ENCODE data around the gene IGFBP5.

Gene IGFBP5

GRCh38 chr2:216653931-216654365, 41.4 kb downstream of the IGFBP5 start:
- Histone ChIP-seq H3K79me2 (ENCODE audit: control insufficient read depth, low read length) (no peaks in the 10 kb centered on the region), H3F3A (ENCODE audit: control insufficient read depth, insufficient read depth) (no peaks in the 10 kb centered on the region), H3K9me3 (ENCODE audit: control insufficient read depth, insufficient read depth, low read length) (no peaks in the 10 kb centered on the region), H3K4me3 (ENCODE audit: low read length) (no peak overlapping the region), H4K20me1 (ENCODE audit: control insufficient read depth, insufficient read depth, low read depth, low read length) (no peaks in the 10 kb centered on the region), H3K27me3 (ENCODE audit: control insufficient read depth, low read length) (peaks cover 9% of the 10 kb centered on the region; the same call in 1 of the 2 replicates), H3K9me2 (replicated peaks; ENCODE audit: control insufficient read depth, low read length) (no peaks in the 10 kb centered on the region), H3K27ac (ENCODE audit: low read depth, low read length) (no peak overlapping the region), H3K36me3 (ENCODE audit: control insufficient read depth, low read length) (no peaks in the 10 kb centered on the region), H3K4me2 (ENCODE audit: low read length) (no peak overlapping the region), H3K4me1 (ENCODE audit: control insufficient read depth, low read length) (no peaks in the 10 kb centered on the region)
- TF ChIP-seq CTCF (IDR thresholded peaks at IDR 0.05; ENCODE audit: low read depth, low read length, poor library complexity, severe bottlenecking), result no peak

GRCh38 chr2:216653093-216653799, 42.1 kb downstream of the IGFBP5 start:
- H3K79me2 ChIP-seq (ENCODE audit: control insufficient read depth, low read length), result no peaks in the 10 kb centered on the region
- no peak overlapping the region for H3K27ac ChIP-seq (ENCODE audit: low read depth, low read length)
- H3K9me2 ChIP-seq (replicated peaks; ENCODE audit: control insufficient read depth, low read length), result no peaks in the 10 kb centered on the region
- TF ChIP-seq CTCF (IDR thresholded peaks at IDR 0.05; ENCODE audit: low read depth, low read length, poor library complexity, severe bottlenecking), result no peak
- no peak overlapping the region for H3K4me2 ChIP-seq (ENCODE audit: low read length)
- H3K27me3 ChIP-seq (ENCODE audit: control insufficient read depth, low read length), result peaks cover 9% of the 10 kb centered on the region; the same call in 1 of the 2 replicates
- H3K9me3 ChIP-seq (ENCODE audit: control insufficient read depth, insufficient read depth, low read length), result no peaks in the 10 kb centered on the region
- no peaks in the 10 kb centered on the region for H3F3A ChIP-seq (ENCODE audit: control insufficient read depth, insufficient read depth)
- no peaks in the 10 kb centered on the region for H3K36me3 ChIP-seq (ENCODE audit: control insufficient read depth, low read length)
- H3K4me1 ChIP-seq (ENCODE audit: control insufficient read depth, low read length), result no peaks in the 10 kb centered on the region
- H3K4me3 ChIP-seq (ENCODE audit: low read length), result no peak overlapping the region
- no peaks in the 10 kb centered on the region for H4K20me1 ChIP-seq (ENCODE audit: control insufficient read depth, insufficient read depth, low read depth, low read length)

- H3K27me3 ChIP-seq (ENCODE audit: control insufficient read depth, low read length), result peaks cover 11% of the 10 kb centered on the region; the same call in 1 of the 2 replicates
- H3K4me3 ChIP-seq (ENCODE audit: low read length), result no peak overlapping the region
- no peak for TF ChIP-seq CTCF (IDR thresholded peaks at IDR 0.05; ENCODE audit: low read depth, low read length, poor library complexity, severe bottlenecking)
- no peak for TF ChIP-seq EZH2phosphoT487 (IDR thresholded peaks at IDR 0.05; ENCODE audit: borderline replicate concordance, low read length)
- no peaks in the 10 kb centered on the region for H3K79me2 ChIP-seq (ENCODE audit: control insufficient read depth, low read length)
- H3K36me3 ChIP-seq (ENCODE audit: control insufficient read depth, low read length), result no peaks in the 10 kb centered on the region
- H3K4me1 ChIP-seq (ENCODE audit: control insufficient read depth, low read length), result no peaks in the 10 kb centered on the region
- no peak overlapping the region for H3K27ac ChIP-seq (ENCODE audit: low read depth, low read length)
- no peaks in the 10 kb centered on the region for H3K9me2 ChIP-seq (replicated peaks; ENCODE audit: control insufficient read depth, low read length)
- H3K4me2 ChIP-seq (ENCODE audit: low read length), result no peak overlapping the region
- no peaks in the 10 kb centered on the region for H3F3A ChIP-seq (ENCODE audit: control insufficient read depth, insufficient read depth)
- no peaks in the 10 kb centered on the region for H4K20me1 ChIP-seq (ENCODE audit: control insufficient read depth, insufficient read depth, low read depth, low read length)
- H3K9me3 ChIP-seq (ENCODE audit: control insufficient read depth, insufficient read depth, low read length), result no peaks in the 10 kb centered on the region
Observed at GRCh38 chr2:216652566-216652965, 42.8 kb downstream of the IGFBP5 start.

Measured in DOHH2 (cell line).